NCI-H2171 treated with DMSO at 0.1 percent for 48 hours (cell line): ENCODE data around the gene PRR11.
A peak's percentile ranks its signal among the peaks of the same experiment; 100 is the strongest.
"Not testable (repeated sequence)": the region's sequence is repeated elsewhere in the genome, so short reads cannot be mapped to it uniquely, and the experiment has no call there.

Experiments used
- DNase-seq: peaks from one replicate; lab custom pipeline; 2025; lab: John Stamatoyannopoulos, UW

Gene PRR11

GRCh38 chr17:59155439-59156177 lies at the start of gene PRR11:
Gene PRR11, plus strand, starts transcription at chr17:59155746. Its CDS starts 14,007 bp downstream, at chr17:59169753.
- DNase-seq, result no peak

GRCh38 chr17:59105852-59106462 lies 49.6 kb upstream of the PRR11 start:
- peak; percentile 84 for DNase-seq

GRCh38 chr17:59106463-59107305 lies 48.9 kb upstream of the PRR11 start, which contains the start of gene TRIM37:
Gene TRIM37, minus strand, starts transcription at chr17:59106880. Its CDS starts 419 bp downstream, at chr17:59106461.
- DNase-seq, result peak; percentile 99

- no peak for DNase-seq
These were observed 48.3 kb upstream of the PRR11 start for GRCh38 chr17:59107306-59107670.

- DNase-seq, result no peak
These were observed 47.0 kb upstream of the PRR11 start for GRCh38 chr17:59108400-59109102.

- DNase-seq, result no peak
These were observed 44.6 kb upstream of the PRR11 start for GRCh38 chr17:59110973-59111372.

GRCh38 chr17:59111539-59111938 lies 44.0 kb upstream of the PRR11 start:
- DNase-seq, result no peak

- no peak for DNase-seq
These were observed 40.1 kb upstream of the PRR11 start for GRCh38 chr17:59115474-59115873.

GRCh38 chr17:59121901-59122480 lies 33.6 kb upstream of the PRR11 start:
- no peak for DNase-seq

- DNase-seq, result no peak
These were observed 30.9 kb upstream of the PRR11 start for GRCh38 chr17:59124665-59125064.

- DNase-seq, result no peak
These were observed 28.6 kb upstream of the PRR11 start for GRCh38 chr17:59126809-59127417.

GRCh38 chr17:59129814-59130213 lies 25.7 kb upstream of the PRR11 start:
- DNase-seq, result no peak

- no peak for DNase-seq
These were observed 24.4 kb upstream of the PRR11 start for GRCh38 chr17:59131131-59131530.

GRCh38 chr17:59138339-59138738 lies 17.2 kb upstream of the PRR11 start:
- not testable (repeated sequence) for DNase-seq

GRCh38 chr17:59139939-59140338 lies 15.6 kb upstream of the PRR11 start:
- DNase-seq, result no peak

- no peak for DNase-seq
These were observed 13.7 kb upstream of the PRR11 start for GRCh38 chr17:59141860-59142259.

- no peak for DNase-seq
These were observed 9.9 kb upstream of the PRR11 start for GRCh38 chr17:59145571-59146096.

GRCh38 chr17:59149051-59149450 lies 6.5 kb upstream of the PRR11 start:
- DNase-seq, result no peak

- no peak for DNase-seq
These were observed 5.6 kb upstream of the PRR11 start for GRCh38 chr17:59149841-59150511.

GRCh38 chr17:59151006-59151405 lies 4.5 kb upstream of the PRR11 start:
- no peak for DNase-seq
